T-helper 1 cell treated with Interleukin-12 subunit alpha and Interleukin-12 subunit beta and Interleukin-4 antibody, amounts not matched to agents 30 ng/mL and 1 ng/mL, for 36 hours (primary cell): ENCODE results near the gene INA. TPM values are rescaled to one million over a fixed set of nuclear protein-coding genes. Genes with fewer than 3 reads are reported as not detected.

Experiments used
- total RNA-seq: library from RNA; stranded (reverse); gene quantifications from 2 replicates; pipeline ENCODE4 v1.2.3, GENCODE V29; 2022

Gene INA
- total RNA-seq, 1 donor from 2014 or later: 0.64 TPM

Other genes with a start within 250 kb of the INA start
- 77.2 and 78.3 TPM in 2 replicates for gene NT5C2, start 83.9 kb upstream of the INA start, total RNA-seq
- gene RPEL1, start 31.3 kb upstream of the INA start, total RNA-seq: not detected in 2 replicates
- 12.7 and 13.3 TPM in 2 replicates for gene PCGF6, start 74.0 kb downstream of the INA start, total RNA-seq
- gene TAF5, start 90.8 kb downstream of the INA start, total RNA-seq: 8.5 and 9.9 TPM in 2 replicates
- 331 and 334 TPM in 2 replicates for gene ATP5MK, start 119.3 kb downstream of the INA start, total RNA-seq
- gene PDCD11, start 119.5 kb downstream of the INA start, total RNA-seq: 61.4 and 61.8 TPM in 2 replicates
- 67.2 and 67.3 TPM in 2 replicates for gene CALHM2, start 175.2 kb downstream of the INA start, total RNA-seq
- 0.17 and 0.25 TPM in 2 replicates for gene CALHM1, start 181.8 kb downstream of the INA start, total RNA-seq
- gene CALHM3, start 202.1 kb downstream of the INA start, total RNA-seq: 0.20 TPM in 1 of 2 replicates, not detected in the other
- gene NEURL1, start 216.6 kb downstream of the INA start, total RNA-seq: 2.2 and 2.3 TPM in 2 replicates